GM20000 (cell line): ENCODE results near the gene ERC1.

Source experiments
- DNase-seq: peaks from one replicate; pipeline ENCODE4 v3.0.0; 2012; ENCODE audit warnings: low spot score
- CTCF ChIP-seq: IDR thresholded peaks from 2 replicates; pipeline ENCODE4 v1.5.1; 2012; ENCODE audit warnings: mild to moderate bottlenecking, control low read depth; ENCODE audit errors: extremely low read depth, missing control alignments

The ERC1 gene

GRCh38 chr12:1064317-1064716 lies 73.3 kb downstream of the ERC1 start:
- DNase-seq, result no peak
- TF ChIP-seq CTCF, result no peak

- no peak for TF ChIP-seq CTCF
- DNase-seq, result no peak
Measured at GRCh38 chr12:1065629-1066028, 74.6 kb downstream of the ERC1 start.

GRCh38 chr12:1069846-1070245 lies 78.8 kb downstream of the ERC1 start:
- no peak for TF ChIP-seq CTCF
- DNase-seq, result no peak

GRCh38 chr12:1071182-1071581 lies 80.2 kb downstream of the ERC1 start:
- no peak for DNase-seq
- no peak for TF ChIP-seq CTCF

GRCh38 chr12:1073652-1074051 lies 82.6 kb downstream of the ERC1 start:
- no peak for DNase-seq
- TF ChIP-seq CTCF, result no peak

GRCh38 chr12:1077036-1077803 lies 86.2 kb downstream of the ERC1 start:
- DNase-seq, result no peak
- TF ChIP-seq CTCF, result no peak

- DNase-seq, result no peak
- TF ChIP-seq CTCF, result no peak
Measured at GRCh38 chr12:1078002-1078401, 87.0 kb downstream of the ERC1 start.
